ENCODE data around the gene UBE2D4. TPM values are rescaled to one million over a fixed set of nuclear protein-coding genes. Genes with fewer than 3 reads are reported as not detected.

Gene UBE2D4
- total RNA-seq, 1 experiment from 2014 or later, result 6.4 TPM

GRCh38 chr7:43927810-43928209 lies 1.6 kb downstream of the UBE2D4 start:
- H4K8ac ChIP-seq (replicated peaks; ENCODE audit: insufficient read length, low read depth, low read length), result no peak overlapping the region
- no peak overlapping the region for H3K4me3 Mint-ChIP-seq

More at GRCh38 chr7:43927810-43928209, 1.6 kb downstream of the UBE2D4 start:
- no peak overlapping the region for H2BK15ac ChIP-seq (ENCODE audit: low read depth, low read length)
- DNase-seq, result no peak
- H2BK12ac ChIP-seq (ENCODE audit: insufficient read length, low read depth, low read length), result no peak overlapping the region
- H3K79me1 ChIP-seq (ENCODE audit: insufficient read depth, low read depth, low read length, poor library complexity, severe bottlenecking), result no peaks in the 10 kb centered on the region
- peaks cover 2 to 3% of the 10 kb centered on the region in 2 experiments; a peak in 2 of 5 replicates for H3K9me3 Mint-ChIP-seq
- H3K23me2 ChIP-seq (ENCODE audit: insufficient read length, low read depth, low read length, poor library complexity, severe bottlenecking), result peaks cover 3% of the 10 kb centered on the region
- no peak for TF ChIP-seq CTCF (conservative IDR thresholded peaks at IDR 0.05)
- no peak overlapping the region for H3K9ac ChIP-seq (ENCODE audit: extremely low read depth, insufficient read length, low read length)
- no peak overlapping the region for H2BK20ac ChIP-seq (ENCODE audit: low read depth, low read length, poor library complexity, severe bottlenecking)
- no peaks in the 10 kb centered on the region for H4K20me1 ChIP-seq (ENCODE audit: control insufficient read depth, insufficient read depth, insufficient read length)
- H2BK5ac ChIP-seq (ENCODE audit: insufficient read length, low read length), result no peak overlapping the region
- no peak overlapping the region for H2AFZ ChIP-seq (ENCODE audit: low read length)
- no peak overlapping the region for H4K5ac ChIP-seq (ENCODE audit: insufficient read length, low read depth, low read length)
- H3K27ac Mint-ChIP-seq, result no peak overlapping the region
- peaks cover 36% of the 10 kb centered on the region for H3K27me3 Mint-ChIP-seq (ENCODE audit: low read depth)
- H4K91ac ChIP-seq (ENCODE audit: insufficient read length, low read depth, low read length), result no peak overlapping the region
- H3K27ac ChIP-seq (ENCODE audit: insufficient read length, low read depth, low read length), result no peak overlapping the region
- no peak overlapping the region for H2BK120ac ChIP-seq (ENCODE audit: low read depth, low read length, poor library complexity, severe bottlenecking)
- WGBS (ENCODE audit: extremely low coverage, insufficient read length, low lambda C conversion rate), result no CpG with 5 or more reads among the region's 4 CpGs
- H3K36me3 Mint-ChIP-seq (ENCODE audit: insufficient read depth in 1 of 3, low read depth in 3 of 3), result peaks cover 0 to 5% (median 0%) of the 10 kb centered on the region in 3 experiments; a peak in 2 of 7 replicates
- no peaks in the 10 kb centered on the region for H3K4me1 ChIP-seq (ENCODE audit: insufficient read depth, low read length)
- no peaks in the 10 kb centered on the region for H3K79me2 ChIP-seq (ENCODE audit: insufficient read depth, low read length)
- no peak overlapping the region for H3T11ph ChIP-seq (ENCODE audit: low read length)
- H2AK5ac ChIP-seq (ENCODE audit: insufficient read length, low read length), result no peak overlapping the region
- no peak overlapping the region for H3K56ac ChIP-seq (ENCODE audit: insufficient read length, low read depth, low read length)
- H3K4me2 ChIP-seq (ENCODE audit: insufficient read depth, insufficient read length, low read length), result no peak overlapping the region
- H3K4ac ChIP-seq (ENCODE audit: low read depth, low read length), result no peak overlapping the region
- peaks cover 5 to 7% of the 10 kb centered on the region in 2 experiments for H3K4me1 Mint-ChIP-seq
- H3K14ac ChIP-seq (ENCODE audit: insufficient read depth, low read length), result no peak overlapping the region
- H3K9me3 ChIP-seq (ENCODE audit: control insufficient read depth, low read depth, low read length), result no peaks in the 10 kb centered on the region
- H3K27me3 ChIP-seq (ENCODE audit: insufficient read depth, low read length), result peaks cover 3% of the 10 kb centered on the region; the same call in 1 of the 2 replicates
- H3K23ac ChIP-seq (ENCODE audit: insufficient read length, low read depth, low read length), result no peak overlapping the region
- H3K18ac ChIP-seq (ENCODE audit: insufficient read length, low read depth, low read length), result no peak overlapping the region
